ENCODE results near the gene SERINC4.

DNA sequence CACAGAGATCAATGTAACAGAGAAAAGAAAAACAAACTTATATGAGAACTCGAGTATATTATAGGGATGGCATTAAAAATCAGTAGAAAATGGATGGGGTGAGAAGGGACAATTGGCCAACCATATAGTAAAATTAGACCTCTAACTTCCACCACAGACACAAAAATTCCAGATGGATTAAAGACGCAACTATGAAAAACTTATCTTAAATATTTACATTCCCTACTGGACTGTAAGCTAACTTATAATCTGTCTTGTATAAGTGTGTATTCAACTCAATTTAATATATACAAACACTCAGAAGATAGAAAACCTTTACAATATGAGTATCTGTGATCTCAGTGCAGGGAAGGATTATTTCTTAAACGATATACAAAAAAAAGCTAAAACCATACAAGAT lies 21.5 kb upstream of the SERINC4 start:
- TF ChIP-seq, protein P1, sequence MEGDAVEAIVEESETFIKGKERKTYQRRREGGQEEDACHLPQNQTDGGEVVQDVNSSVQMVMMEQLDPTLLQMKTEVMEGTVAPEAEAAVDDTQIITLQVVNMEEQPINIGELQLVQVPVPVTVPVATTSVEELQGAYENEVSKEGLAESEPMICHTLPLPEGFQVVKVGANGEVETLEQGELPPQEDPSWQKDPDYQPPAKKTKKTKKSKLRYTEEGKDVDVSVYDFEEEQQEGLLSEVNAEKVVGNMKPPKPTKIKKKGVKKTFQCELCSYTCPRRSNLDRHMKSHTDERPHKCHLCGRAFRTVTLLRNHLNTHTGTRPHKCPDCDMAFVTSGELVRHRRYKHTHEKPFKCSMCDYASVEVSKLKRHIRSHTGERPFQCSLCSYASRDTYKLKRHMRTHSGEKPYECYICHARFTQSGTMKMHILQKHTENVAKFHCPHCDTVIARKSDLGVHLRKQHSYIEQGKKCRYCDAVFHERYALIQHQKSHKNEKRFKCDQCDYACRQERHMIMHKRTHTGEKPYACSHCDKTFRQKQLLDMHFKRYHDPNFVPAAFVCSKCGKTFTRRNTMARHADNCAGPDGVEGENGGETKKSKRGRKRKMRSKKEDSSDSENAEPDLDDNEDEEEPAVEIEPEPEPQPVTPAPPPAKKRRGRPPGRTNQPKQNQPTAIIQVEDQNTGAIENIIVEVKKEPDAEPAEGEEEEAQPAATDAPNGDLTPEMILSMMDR (IDR thresholded peaks at IDR 0.05): no peak
- TF ChIP-seq ZFX (IDR thresholded peaks at IDR 0.05; ENCODE audit: borderline replicate concordance): no peak

Data from 22Rv1 (cell line).